ENCODE results near the gene RASD1. TPM values are rescaled to one million over a fixed set of nuclear protein-coding genes. Genes with fewer than 3 reads are reported as not detected.

RASD1 gene
- polyA plus RNA-seq, 1 of the 3 experiments (the other 2 are of a cell fraction), result 0.43 TPM

DNA sequence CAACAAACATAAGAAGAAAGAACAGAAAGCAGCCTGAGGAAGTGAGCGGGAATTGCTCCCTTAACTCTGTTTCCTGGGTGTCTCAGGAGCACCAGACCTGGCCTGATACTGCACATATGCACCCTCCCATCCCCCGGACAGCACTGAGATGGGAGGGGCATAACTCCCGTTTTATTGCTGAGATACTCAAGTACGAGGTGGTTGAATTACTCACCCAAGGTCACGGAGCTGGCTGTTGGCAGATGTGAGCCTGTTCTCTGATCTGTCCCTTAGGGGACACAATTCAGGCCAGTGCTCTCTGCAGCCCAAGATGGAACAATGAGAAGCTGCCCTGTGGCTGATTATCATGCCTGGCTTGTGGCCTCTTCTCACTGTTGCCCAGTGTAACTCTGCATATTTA is 28.5 kb downstream of the RASD1 start:
- CTCF ChIA-PET, result interaction anchor here (0.8 to 1.6 kb wide), 4 partner anchors 12 to 175 kb away, joined by 3 to 6 read pairs (median 4); no protein-coding TSS in a partner anchor
- Histone ChIP-seq H3F3A (replicated peaks; ENCODE audit: insufficient read depth) (no peaks in the 10 kb centered on the region), H3K79me2 (ENCODE audit: insufficient read depth) (no peaks in the 10 kb centered on the region), H3K27me3 (ENCODE audit: insufficient read depth) (peaks cover 23% of the 10 kb centered on the region), H2AFZ (ENCODE audit: low read depth) (no peak overlapping the region), H3K36me3 (replicated peaks in 1 of 2; ENCODE audit: control insufficient read depth in 1 of 2, insufficient read depth in 2 of 2, low read length in 1 of 2) (no peaks in the 10 kb centered on the region), H3K27ac (ENCODE audit: low read depth in 2 of 2, low read length in 1 of 2) (no peak overlapping the region), H3K4me1 (ENCODE audit: control insufficient read depth in 1 of 2, insufficient read depth in 2 of 2, low read depth in 1 of 2, low read length in 1 of 2) (no peaks in the 10 kb centered on the region), H3K9me2 (no peaks in the 10 kb centered on the region), H3K4me3 (ENCODE audit: low read depth in 2 of 2, low read length in 1 of 2) (no peak overlapping the region), H3K4me2 (no peak overlapping the region), H4K20me1 (ENCODE audit: insufficient read depth) (no peaks in the 10 kb centered on the region), H3K9ac (no peak overlapping the region), H3K9me3 (no peaks in the 10 kb centered on the region)
- no peak for DNase-seq
- WGBS (ENCODE audit: low lambda C conversion rate), result 21% methylated on average over 5 of the region's 5 CpGs
- POLR2A ChIA-PET, result no interaction called here
- TF ChIP-seq SMC3 (IDR thresholded peaks at IDR 0.05; ENCODE audit: low read depth, low read length) (no peak), MEF2A (IDR thresholded peaks at IDR 0.05; ENCODE audit: borderline replicate concordance, low read depth) (no peak), TAF1 (IDR thresholded peaks at IDR 0.05; ENCODE audit: borderline replicate concordance, low read depth, low read length) (no peak), ELF1 (IDR thresholded peaks at IDR 0.05) (no peak)
- TF ChIP-seq, protein P1, sequence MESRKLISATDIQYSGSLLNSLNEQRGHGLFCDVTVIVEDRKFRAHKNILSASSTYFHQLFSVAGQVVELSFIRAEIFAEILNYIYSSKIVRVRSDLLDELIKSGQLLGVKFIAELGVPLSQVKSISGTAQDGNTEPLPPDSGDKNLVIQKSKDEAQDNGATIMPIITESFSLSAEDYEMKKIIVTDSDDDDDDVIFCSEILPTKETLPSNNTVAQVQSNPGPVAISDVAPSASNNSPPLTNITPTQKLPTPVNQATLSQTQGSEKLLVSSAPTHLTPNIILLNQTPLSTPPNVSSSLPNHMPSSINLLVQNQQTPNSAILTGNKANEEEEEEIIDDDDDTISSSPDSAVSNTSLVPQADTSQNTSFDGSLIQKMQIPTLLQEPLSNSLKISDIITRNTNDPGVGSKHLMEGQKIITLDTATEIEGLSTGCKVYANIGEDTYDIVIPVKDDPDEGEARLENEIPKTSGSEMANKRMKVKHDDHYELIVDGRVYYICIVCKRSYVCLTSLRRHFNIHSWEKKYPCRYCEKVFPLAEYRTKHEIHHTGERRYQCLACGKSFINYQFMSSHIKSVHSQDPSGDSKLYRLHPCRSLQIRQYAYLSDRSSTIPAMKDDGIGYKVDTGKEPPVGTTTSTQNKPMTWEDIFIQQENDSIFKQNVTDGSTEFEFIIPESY (IDR thresholded peaks at IDR 0.05; ENCODE audit: borderline replicate concordance, low read depth), result no peak
- TF ChIP-seq, protein P2, sequence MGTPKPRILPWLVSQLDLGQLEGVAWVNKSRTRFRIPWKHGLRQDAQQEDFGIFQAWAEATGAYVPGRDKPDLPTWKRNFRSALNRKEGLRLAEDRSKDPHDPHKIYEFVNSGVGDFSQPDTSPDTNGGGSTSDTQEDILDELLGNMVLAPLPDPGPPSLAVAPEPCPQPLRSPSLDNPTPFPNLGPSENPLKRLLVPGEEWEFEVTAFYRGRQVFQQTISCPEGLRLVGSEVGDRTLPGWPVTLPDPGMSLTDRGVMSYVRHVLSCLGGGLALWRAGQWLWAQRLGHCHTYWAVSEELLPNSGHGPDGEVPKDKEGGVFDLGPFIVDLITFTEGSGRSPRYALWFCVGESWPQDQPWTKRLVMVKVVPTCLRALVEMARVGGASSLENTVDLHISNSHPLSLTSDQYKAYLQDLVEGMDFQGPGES (IDR thresholded peaks at IDR 0.05; ENCODE audit: low read depth, low read length), result no peak
- TF ChIP-seq, protein P3, sequence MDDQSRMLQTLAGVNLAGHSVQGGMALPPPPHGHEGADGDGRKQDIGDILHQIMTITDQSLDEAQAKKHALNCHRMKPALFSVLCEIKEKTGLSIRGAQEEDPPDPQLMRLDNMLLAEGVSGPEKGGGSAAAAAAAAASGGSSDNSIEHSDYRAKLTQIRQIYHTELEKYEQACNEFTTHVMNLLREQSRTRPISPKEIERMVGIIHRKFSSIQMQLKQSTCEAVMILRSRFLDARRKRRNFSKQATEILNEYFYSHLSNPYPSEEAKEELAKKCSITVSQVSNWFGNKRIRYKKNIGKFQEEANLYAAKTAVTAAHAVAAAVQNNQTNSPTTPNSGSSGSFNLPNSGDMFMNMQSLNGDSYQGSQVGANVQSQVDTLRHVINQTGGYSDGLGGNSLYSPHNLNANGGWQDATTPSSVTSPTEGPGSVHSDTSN (IDR thresholded peaks at IDR 0.05), result no peak
- TF ChIP-seq, protein P4, sequence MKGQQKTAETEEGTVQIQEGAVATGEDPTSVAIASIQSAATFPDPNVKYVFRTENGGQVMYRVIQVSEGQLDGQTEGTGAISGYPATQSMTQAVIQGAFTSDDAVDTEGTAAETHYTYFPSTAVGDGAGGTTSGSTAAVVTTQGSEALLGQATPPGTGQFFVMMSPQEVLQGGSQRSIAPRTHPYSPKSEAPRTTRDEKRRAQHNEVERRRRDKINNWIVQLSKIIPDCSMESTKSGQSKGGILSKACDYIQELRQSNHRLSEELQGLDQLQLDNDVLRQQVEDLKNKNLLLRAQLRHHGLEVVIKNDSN (IDR thresholded peaks at IDR 0.05; ENCODE audit: borderline replicate concordance, low read depth), result no peak

DNA sequence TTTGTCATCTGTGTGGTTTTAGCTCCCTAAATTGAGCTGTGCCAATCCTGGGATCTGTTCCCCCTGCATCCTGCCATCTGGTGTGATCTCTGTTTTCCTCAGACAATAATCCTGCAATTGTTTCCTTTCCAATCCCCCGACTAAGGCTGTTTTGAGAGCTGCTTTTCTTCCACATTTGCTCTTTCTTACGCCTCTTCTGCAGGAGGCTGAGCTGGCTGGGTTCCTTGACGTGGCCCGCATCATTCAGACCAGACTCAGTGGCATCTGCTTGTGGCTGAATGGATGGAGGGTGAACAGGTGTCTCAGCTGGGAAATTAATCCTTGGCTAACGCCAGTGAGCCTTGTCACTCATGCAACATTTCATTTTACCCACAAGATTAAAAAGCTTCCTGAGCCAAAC is 29.2 kb downstream of the RASD1 start:
- H3K9ac ChIP-seq, result no peak overlapping the region
- no peaks in the 10 kb centered on the region for H3K4me1 ChIP-seq (ENCODE audit: control insufficient read depth in 1 of 2, insufficient read depth in 2 of 2, low read depth in 1 of 2, low read length in 1 of 2)
- POLR2A ChIA-PET, result no interaction called here
- CTCF ChIA-PET, result interaction anchor here (1.4 to 1.6 kb wide), 2 partner anchors 11 to 30 kb away, joined by 3 to 6 read pairs; no protein-coding TSS in a partner anchor
- H4K20me1 ChIP-seq (ENCODE audit: insufficient read depth), result no peaks in the 10 kb centered on the region
- no peaks in the 10 kb centered on the region for H3K9me3 ChIP-seq
- H3K36me3 ChIP-seq (replicated peaks in 1 of 2; ENCODE audit: control insufficient read depth in 1 of 2, insufficient read depth in 2 of 2, low read length in 1 of 2), result no peaks in the 10 kb centered on the region
- WGBS (ENCODE audit: low lambda C conversion rate), result 53% methylated on average over 5 of the region's 5 CpGs
- no peak overlapping the region for H3K4me2 ChIP-seq
- H2AFZ ChIP-seq (ENCODE audit: low read depth), result no peak overlapping the region
- no peaks in the 10 kb centered on the region for H3K9me2 ChIP-seq
- H3K4me3 ChIP-seq (ENCODE audit: low read depth in 2 of 2, low read length in 1 of 2), result no peak overlapping the region
- no peak overlapping the region for H3K27ac ChIP-seq (ENCODE audit: low read depth in 2 of 2, low read length in 1 of 2)
- TF ChIP-seq EZH2phosphoT487 (IDR thresholded peaks at IDR 0.05; ENCODE audit: borderline replicate concordance, low read depth) (no peak), SMC3 (IDR thresholded peaks at IDR 0.05; ENCODE audit: low read depth, low read length) (no peak), NRF1 (IDR thresholded peaks at IDR 0.05; ENCODE audit: low read depth, low read length) (no peak), TAF1 (IDR thresholded peaks at IDR 0.05; ENCODE audit: borderline replicate concordance, low read depth, low read length) (no peak), SIN3A (IDR thresholded peaks at IDR 0.05; ENCODE audit: borderline replicate concordance, low read depth, low read length) (no peak)
- TF ChIP-seq, protein P4 (IDR thresholded peaks at IDR 0.05; ENCODE audit: borderline replicate concordance, low read depth), result no peak
- no peaks in the 10 kb centered on the region for H3F3A ChIP-seq (replicated peaks; ENCODE audit: insufficient read depth)
- DNase-seq, result no peak
- no peaks in the 10 kb centered on the region for H3K79me2 ChIP-seq (ENCODE audit: insufficient read depth)
- peaks cover 17% of the 10 kb centered on the region for H3K27me3 ChIP-seq (ENCODE audit: insufficient read depth)

All from SK-N-SH (cell line).